Measurements from ENCODE around the gene PSG5. TPM values are rescaled to one million over a fixed set of nuclear protein-coding genes. Genes with fewer than 3 reads are reported as not detected.
"Not testable (repeated sequence)": the region's sequence is repeated elsewhere in the genome, so short reads cannot be mapped to it uniquely, and the experiment has no call there.

The PSG5 gene
- total RNA-seq, 1 experiment from 2014 or later: not detected

DNA sequence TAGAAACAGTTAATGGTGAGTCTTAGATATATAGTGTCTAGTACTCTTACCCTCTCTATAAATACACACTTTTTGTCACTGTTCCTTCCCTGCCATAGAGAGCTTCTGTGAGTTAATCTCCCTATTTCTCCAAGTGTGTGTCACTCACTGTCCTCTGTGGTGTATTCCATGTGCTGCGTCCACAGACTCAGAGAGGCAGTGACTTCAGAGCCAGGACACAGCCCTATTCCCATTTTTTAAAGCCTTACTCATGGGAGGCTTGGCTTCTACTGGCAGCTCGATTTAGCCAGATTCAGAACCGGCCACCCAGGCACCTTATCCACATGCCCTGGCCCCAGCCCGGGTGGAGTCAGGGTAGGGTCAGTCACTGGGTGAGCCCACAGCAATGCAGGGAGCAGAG is 32.8 kb upstream of the PSG5 start:
- not testable (repeated sequence) for H3K9ac ChIP-seq (ENCODE audit: low read length); H2AFZ ChIP-seq (ENCODE audit: low read length); DNase-seq; H3K36me3 ChIP-seq (ENCODE audit: insufficient read depth, low read length); H3K27me3 ChIP-seq (ENCODE audit: low read length); H3K9me3 ChIP-seq (ENCODE audit: low read length); H3K79me2 ChIP-seq (ENCODE audit: low read length); H3K9me2 ChIP-seq (replicated peaks; ENCODE audit: insufficient read depth, low read length); H3K27ac ChIP-seq (ENCODE audit: low read length); H4K20me1 ChIP-seq (ENCODE audit: insufficient read depth, low read depth, low read length); H3K4me3 ChIP-seq (ENCODE audit: low read length); H3K4me1 ChIP-seq (ENCODE audit: low read length); H3K4me2 ChIP-seq (ENCODE audit: low read depth, low read length, poor library complexity, severe bottlenecking)

DNA sequence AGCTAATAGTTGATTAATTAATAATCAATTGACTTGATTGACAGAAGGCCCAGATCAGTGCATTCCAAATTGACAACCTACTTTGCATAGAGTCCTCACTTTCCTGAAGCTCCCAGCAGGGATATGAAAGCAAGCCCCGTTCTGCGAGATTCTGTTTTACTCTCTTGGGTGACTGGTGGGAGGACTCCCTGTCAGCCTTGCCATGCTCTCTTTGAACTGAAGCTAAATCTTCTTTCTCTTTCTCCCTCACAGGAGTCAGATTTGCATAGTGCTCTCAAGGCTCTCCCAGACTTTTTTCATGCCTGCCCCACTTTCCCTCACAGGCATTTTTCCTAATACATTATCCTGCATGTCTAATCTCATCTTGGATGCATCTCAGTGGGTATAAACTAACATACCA is 29.5 kb upstream of the PSG5 start:
- not testable (repeated sequence) for H3K9me2 ChIP-seq (replicated peaks; ENCODE audit: insufficient read depth, low read length); H2AFZ ChIP-seq (ENCODE audit: low read length); H3K9ac ChIP-seq (ENCODE audit: low read length); H3K27me3 ChIP-seq (ENCODE audit: low read length); H3K36me3 ChIP-seq (ENCODE audit: insufficient read depth, low read length); H3K4me1 ChIP-seq (ENCODE audit: low read length); H3K4me3 ChIP-seq (ENCODE audit: low read length); H3K27ac ChIP-seq (ENCODE audit: low read length); H4K20me1 ChIP-seq (ENCODE audit: insufficient read depth, low read depth, low read length); H3K79me2 ChIP-seq (ENCODE audit: low read length); H3K4me2 ChIP-seq (ENCODE audit: low read depth, low read length, poor library complexity, severe bottlenecking); DNase-seq; H3K9me3 ChIP-seq (ENCODE audit: low read length)

DNA sequence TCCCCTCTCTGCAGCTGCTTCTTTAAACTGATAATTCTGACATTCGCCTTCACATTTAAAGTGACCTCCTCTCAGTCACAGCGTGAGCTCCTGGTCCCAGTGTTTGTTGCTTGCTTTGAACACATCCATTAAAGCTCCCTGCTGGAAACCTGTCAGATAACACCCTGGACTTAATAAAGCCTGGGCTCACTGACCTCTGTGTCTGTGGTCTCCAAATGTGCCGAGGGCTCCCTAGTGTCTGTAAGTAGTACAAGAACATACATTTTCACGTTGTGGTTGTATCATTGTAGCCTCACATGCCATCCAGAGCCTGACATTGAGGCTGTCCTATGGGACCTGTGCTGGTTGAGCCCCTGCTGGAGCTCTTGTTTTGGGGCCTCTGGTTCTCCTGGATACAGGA is 21.7 kb upstream of the PSG5 start:
- Histone ChIP-seq H3K4me1 (ENCODE audit: low read length) (no peaks in the 10 kb centered on the region), H3K79me2 (ENCODE audit: low read length) (no peaks in the 10 kb centered on the region), H3K27me3 (ENCODE audit: low read length) (no peaks in the 10 kb centered on the region), H3K9ac (ENCODE audit: low read length) (no peak overlapping the region), H4K20me1 (ENCODE audit: insufficient read depth, low read depth, low read length) (no peaks in the 10 kb centered on the region), H3K9me3 (ENCODE audit: low read length) (no peaks in the 10 kb centered on the region), H3K4me3 (ENCODE audit: low read length) (no peak overlapping the region), H3K9me2 (replicated peaks; ENCODE audit: insufficient read depth, low read length) (no peaks in the 10 kb centered on the region), H2AFZ (ENCODE audit: low read length) (no peak overlapping the region), H3K27ac (ENCODE audit: low read length) (no peak overlapping the region), H3K36me3 (ENCODE audit: insufficient read depth, low read length) (no peaks in the 10 kb centered on the region), H3K4me2 (ENCODE audit: low read depth, low read length, poor library complexity, severe bottlenecking) (no peak overlapping the region)
- DNase-seq: no peak

DNA sequence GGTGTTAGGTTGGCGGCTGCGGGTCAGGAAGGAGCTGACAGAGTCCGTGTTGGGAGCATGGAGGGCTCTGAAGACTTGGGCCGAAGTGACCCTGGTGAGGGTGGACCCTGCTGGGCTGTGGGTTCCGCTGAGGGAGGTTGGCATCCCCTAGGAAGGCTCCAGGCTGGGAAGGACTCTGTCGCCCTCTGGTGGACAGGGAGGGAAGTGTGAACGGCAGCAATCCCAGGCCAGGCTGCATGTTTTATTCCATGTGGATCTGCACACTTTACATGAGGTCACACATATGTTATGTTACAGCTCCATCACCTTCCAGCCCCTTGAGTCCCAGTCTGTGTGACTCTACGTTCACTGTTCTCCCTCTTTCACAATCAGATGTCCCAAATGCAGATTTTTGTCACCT is 20.8 kb upstream of the PSG5 start:
- H3K4me1 ChIP-seq (ENCODE audit: low read length); H3K4me3 ChIP-seq (ENCODE audit: low read length); DNase-seq; H3K36me3 ChIP-seq (ENCODE audit: insufficient read depth, low read length); H3K9me2 ChIP-seq (replicated peaks; ENCODE audit: insufficient read depth, low read length); H4K20me1 ChIP-seq (ENCODE audit: insufficient read depth, low read depth, low read length); H3K27me3 ChIP-seq (ENCODE audit: low read length); H2AFZ ChIP-seq (ENCODE audit: low read length); H3K4me2 ChIP-seq (ENCODE audit: low read depth, low read length, poor library complexity, severe bottlenecking); H3K27ac ChIP-seq (ENCODE audit: low read length); H3K9ac ChIP-seq (ENCODE audit: low read length); H3K79me2 ChIP-seq (ENCODE audit: low read length); H3K9me3 ChIP-seq (ENCODE audit: low read length): not testable (repeated sequence)

DNA sequence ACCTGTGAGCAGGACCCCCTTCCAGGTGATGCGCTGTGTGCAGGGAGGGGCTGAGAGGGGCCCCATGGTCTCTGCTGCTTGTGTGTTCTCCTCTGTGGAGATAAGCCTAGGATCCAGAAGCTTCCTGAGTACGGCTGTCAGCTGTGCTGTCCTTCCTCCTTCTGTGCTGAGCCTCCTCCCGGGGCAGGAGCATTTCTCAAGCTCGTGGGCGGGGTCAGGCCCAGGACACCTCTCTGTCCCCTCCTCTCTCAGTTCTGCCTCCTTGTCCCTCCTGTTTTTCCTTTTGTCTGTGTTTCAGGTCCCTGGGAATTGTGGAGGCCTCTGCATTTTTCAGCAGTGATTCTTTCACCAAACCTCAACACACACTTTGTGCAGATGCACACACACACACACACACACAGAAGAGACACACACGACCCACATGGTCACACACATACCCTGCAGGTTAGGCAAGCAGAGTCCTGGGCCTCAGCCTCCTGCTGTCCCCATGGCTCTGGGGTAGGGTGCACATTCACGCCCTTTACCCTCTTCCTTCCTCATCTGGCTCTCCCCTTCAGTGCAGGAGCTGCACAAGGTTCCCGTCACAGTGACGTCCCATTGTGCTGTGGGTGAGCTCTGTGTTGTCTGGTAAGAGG is 19.3 kb upstream of the PSG5 start, which contains the start of gene PSG4:
Gene PSG4, minus strand, starts transcription at position 168 of the 635 bp plus-strand sequence. Its CDS starts 102 bp downstream, at position 66.
- not testable (repeated sequence) for H3K9me2 ChIP-seq (replicated peaks; ENCODE audit: insufficient read depth, low read length); H3K4me1 ChIP-seq (ENCODE audit: low read length); H3K36me3 ChIP-seq (ENCODE audit: insufficient read depth, low read length); H3K4me3 ChIP-seq (ENCODE audit: low read length); H3K27ac ChIP-seq (ENCODE audit: low read length); DNase-seq; H3K9ac ChIP-seq (ENCODE audit: low read length); H2AFZ ChIP-seq (ENCODE audit: low read length); H3K27me3 ChIP-seq (ENCODE audit: low read length); H3K79me2 ChIP-seq (ENCODE audit: low read length); H3K4me2 ChIP-seq (ENCODE audit: low read depth, low read length, poor library complexity, severe bottlenecking); H4K20me1 ChIP-seq (ENCODE audit: insufficient read depth, low read depth, low read length); H3K9me3 ChIP-seq (ENCODE audit: low read length)

GRCh38 chr19:43203611-43204010 is 17.3 kb upstream of the PSG5 start:
- H3K27me3 ChIP-seq (ENCODE audit: low read length); H3K27ac ChIP-seq (ENCODE audit: low read length); H2AFZ ChIP-seq (ENCODE audit: low read length); H3K79me2 ChIP-seq (ENCODE audit: low read length); H3K4me3 ChIP-seq (ENCODE audit: low read length); DNase-seq; H3K9me2 ChIP-seq (replicated peaks; ENCODE audit: insufficient read depth, low read length); H3K4me1 ChIP-seq (ENCODE audit: low read length); H3K9ac ChIP-seq (ENCODE audit: low read length); H3K9me3 ChIP-seq (ENCODE audit: low read length); H4K20me1 ChIP-seq (ENCODE audit: insufficient read depth, low read depth, low read length); H3K36me3 ChIP-seq (ENCODE audit: insufficient read depth, low read length); H3K4me2 ChIP-seq (ENCODE audit: low read depth, low read length, poor library complexity, severe bottlenecking): not testable (repeated sequence)

- H3K9me3 ChIP-seq (ENCODE audit: low read length); H3K9me2 ChIP-seq (replicated peaks; ENCODE audit: insufficient read depth, low read length); H2AFZ ChIP-seq (ENCODE audit: low read length); H3K36me3 ChIP-seq (ENCODE audit: insufficient read depth, low read length); H3K4me3 ChIP-seq (ENCODE audit: low read length); H3K4me1 ChIP-seq (ENCODE audit: low read length); DNase-seq; H4K20me1 ChIP-seq (ENCODE audit: insufficient read depth, low read depth, low read length); H3K4me2 ChIP-seq (ENCODE audit: low read depth, low read length, poor library complexity, severe bottlenecking); H3K27me3 ChIP-seq (ENCODE audit: low read length); H3K79me2 ChIP-seq (ENCODE audit: low read length); H3K9ac ChIP-seq (ENCODE audit: low read length); H3K27ac ChIP-seq (ENCODE audit: low read length): not testable (repeated sequence)
These were observed 15.6 kb upstream of the PSG5 start for GRCh38 chr19:43201891-43202290.

DNA sequence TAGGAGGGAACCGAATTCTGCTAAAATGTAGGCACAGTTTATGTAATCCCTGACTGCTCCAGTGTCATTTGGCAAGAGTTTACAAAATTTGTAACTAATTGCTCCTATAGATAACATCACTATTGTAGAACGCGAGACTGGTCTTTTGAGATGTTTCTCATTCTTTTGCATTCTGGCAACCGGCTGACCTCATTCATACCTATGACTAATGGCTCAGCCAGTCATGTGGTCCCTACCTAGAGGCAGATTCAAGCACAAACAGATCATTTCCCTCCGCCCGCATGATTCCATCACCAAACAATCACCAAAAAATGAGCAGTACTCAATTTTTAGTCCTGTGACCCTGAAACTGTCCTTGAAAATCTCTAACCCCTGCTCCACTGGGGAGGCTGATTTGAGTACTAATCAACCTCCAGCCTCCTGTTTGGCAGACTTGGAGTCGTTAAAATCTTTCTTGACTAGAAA is 15.0 kb upstream of the PSG5 start:
- H3K27me3 ChIP-seq (ENCODE audit: low read length); H3K4me2 ChIP-seq (ENCODE audit: low read depth, low read length, poor library complexity, severe bottlenecking); H3K9ac ChIP-seq (ENCODE audit: low read length); H3K9me3 ChIP-seq (ENCODE audit: low read length); DNase-seq; H4K20me1 ChIP-seq (ENCODE audit: insufficient read depth, low read depth, low read length); H3K4me3 ChIP-seq (ENCODE audit: low read length); H3K9me2 ChIP-seq (replicated peaks; ENCODE audit: insufficient read depth, low read length); H3K36me3 ChIP-seq (ENCODE audit: insufficient read depth, low read length); H2AFZ ChIP-seq (ENCODE audit: low read length); H3K79me2 ChIP-seq (ENCODE audit: low read length); H3K27ac ChIP-seq (ENCODE audit: low read length); H3K4me1 ChIP-seq (ENCODE audit: low read length): not testable (repeated sequence)
